Endothelial cell of umbilical vein (primary cell): Measurements from ENCODE around the gene RANBP17.

Experiments
- EZH2 ChIP-seq: IDR thresholded peaks from 2 replicates; pipeline ENCODE4 v1.6.1; 2012; ENCODE audit warnings: borderline replicate concordance, low read depth, mild to moderate bottlenecking, moderate library complexity, low read length, inconsistent platforms; ENCODE audit not compliant: severe bottlenecking
- JUN ChIP-seq: IDR thresholded peaks from 2 replicates; pipeline ENCODE4 v1.6.1; 2011; ENCODE audit warnings: borderline replicate concordance, low read depth; ENCODE audit not compliant: insufficient read length, insufficient read depth
- MYC ChIP-seq: IDR thresholded peaks from one replicate; pipeline ENCODE4 v1.6.1; 2011; ENCODE audit warnings: mild to moderate bottlenecking, low read depth, low read length
- POLR2A ChIP-seq: IDR thresholded peaks from 2 replicates; pipeline ENCODE4 v1.6.1; 2012; ENCODE audit warnings: low read depth, mild to moderate bottlenecking, control low read depth, low read length
- POLR2AphosphoS5 ChIP-seq: IDR thresholded peaks from 2 replicates; pipeline ENCODE4 v1.6.1; 2012; ENCODE audit warnings: low read depth, mild to moderate bottlenecking, control low read depth, low read length, moderate library complexity; ENCODE audit not compliant: insufficient read depth
- TF ChIP-seq, protein P1 (sequence below), 2 donors: IDR thresholded peaks; 1 replicate in 1 of 2; 2 replicates in 1 of 2; pipeline ENCODE4 v1.5.1; 2011; ENCODE audit warnings: low read length in 2 of 2, mild to moderate bottlenecking in 2 of 2, moderate library complexity in 2 of 2, control low read depth in 1 of 2, inconsistent platforms in 1 of 2, low read depth in 1 of 2; ENCODE audit not compliant: insufficient read depth in 1 of 2; ENCODE audit errors: extremely low read depth in 1 of 2
- TF ChIP-seq, protein P2 (sequence below): IDR thresholded peaks from 2 replicates; pipeline ENCODE4 v1.6.1; 2011; ENCODE audit not compliant: insufficient read depth, insufficient read length

DNA sequence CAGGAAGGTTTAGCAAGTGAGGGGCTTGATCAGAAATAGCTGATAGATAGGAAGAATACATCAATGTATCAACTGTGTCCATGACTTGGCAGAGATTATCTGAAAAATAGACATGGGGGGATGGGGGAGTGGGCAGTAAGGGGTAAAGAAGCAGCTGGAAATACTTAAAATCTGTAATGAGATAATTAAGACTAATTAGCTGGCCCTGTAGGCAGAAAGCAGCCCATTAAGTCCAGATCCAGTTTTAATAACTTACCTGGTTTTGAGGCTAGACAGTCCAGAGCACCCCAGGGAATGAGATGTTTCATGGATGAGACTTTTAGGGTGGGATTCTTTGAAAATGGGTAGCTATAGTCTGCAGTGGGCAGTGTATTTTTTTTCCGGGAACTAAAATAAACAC, 330.3 kb downstream of the RANBP17 start:
- TF ChIP-seq POLR2A = no peak
- TF ChIP-seq EZH2 = no peak
- TF ChIP-seq POLR2AphosphoS5 = no peak
- TF ChIP-seq, protein P1, sequence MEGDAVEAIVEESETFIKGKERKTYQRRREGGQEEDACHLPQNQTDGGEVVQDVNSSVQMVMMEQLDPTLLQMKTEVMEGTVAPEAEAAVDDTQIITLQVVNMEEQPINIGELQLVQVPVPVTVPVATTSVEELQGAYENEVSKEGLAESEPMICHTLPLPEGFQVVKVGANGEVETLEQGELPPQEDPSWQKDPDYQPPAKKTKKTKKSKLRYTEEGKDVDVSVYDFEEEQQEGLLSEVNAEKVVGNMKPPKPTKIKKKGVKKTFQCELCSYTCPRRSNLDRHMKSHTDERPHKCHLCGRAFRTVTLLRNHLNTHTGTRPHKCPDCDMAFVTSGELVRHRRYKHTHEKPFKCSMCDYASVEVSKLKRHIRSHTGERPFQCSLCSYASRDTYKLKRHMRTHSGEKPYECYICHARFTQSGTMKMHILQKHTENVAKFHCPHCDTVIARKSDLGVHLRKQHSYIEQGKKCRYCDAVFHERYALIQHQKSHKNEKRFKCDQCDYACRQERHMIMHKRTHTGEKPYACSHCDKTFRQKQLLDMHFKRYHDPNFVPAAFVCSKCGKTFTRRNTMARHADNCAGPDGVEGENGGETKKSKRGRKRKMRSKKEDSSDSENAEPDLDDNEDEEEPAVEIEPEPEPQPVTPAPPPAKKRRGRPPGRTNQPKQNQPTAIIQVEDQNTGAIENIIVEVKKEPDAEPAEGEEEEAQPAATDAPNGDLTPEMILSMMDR (IDR thresholded peaks at IDR 0.05; ENCODE audit: extremely low read depth in 1 of 2, insufficient read depth in 1 of 2, low read depth in 1 of 2, low read length in 2 of 2) = no peak
- TF ChIP-seq MYC = no peak
- TF ChIP-seq, protein P2, sequence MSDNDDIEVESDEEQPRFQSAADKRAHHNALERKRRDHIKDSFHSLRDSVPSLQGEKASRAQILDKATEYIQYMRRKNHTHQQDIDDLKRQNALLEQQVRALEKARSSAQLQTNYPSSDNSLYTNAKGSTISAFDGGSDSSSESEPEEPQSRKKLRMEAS = no peak
- no peak for TF ChIP-seq JUN
